ENCODE measurements around the gene CHST11. TPM values are rescaled to one million over a fixed set of nuclear protein-coding genes. Genes with fewer than 3 reads are reported as not detected.

The CHST11 gene
- total and polyA plus RNA-seq, 2 of the 4 experiments (the other 2 are of a cell fraction), result 1.4 to 2.7 TPM

DNA sequence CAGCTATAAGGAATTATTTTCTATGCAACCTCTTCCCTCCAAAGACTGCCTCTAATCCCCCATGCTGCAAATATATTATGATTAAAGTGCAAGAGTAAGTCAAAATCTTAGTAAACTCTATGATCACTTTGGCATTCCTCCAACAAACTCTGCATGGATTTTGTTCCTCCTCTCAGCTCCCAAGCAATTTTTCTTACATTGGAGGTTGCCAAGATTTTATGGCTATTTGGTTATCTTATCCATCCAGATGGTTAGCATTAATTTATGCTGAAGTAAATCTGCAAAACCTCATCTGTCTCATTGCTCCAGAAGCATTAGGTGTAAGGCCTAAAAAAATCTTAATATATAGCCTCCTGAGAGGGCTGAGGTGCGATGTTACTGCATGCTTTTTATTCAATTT is 228.1 kb downstream of the CHST11 start:
- DNase-seq, result peak; percentile 67
- H4K91ac ChIP-seq (ENCODE audit: insufficient read depth, low read depth, low read length), result no peak overlapping the region
- no peak for ATAC-seq (ENCODE audit: low read depth)
- no peaks in the 10 kb centered on the region for H3K9me3 ChIP-seq (ENCODE audit: control insufficient read depth, insufficient read depth, low read length)
- H3K23ac ChIP-seq (ENCODE audit: low read depth, low read length), result no peak overlapping the region
- no peaks in the 10 kb centered on the region; the same call in 1 of the 2 replicates for H3K27me3 ChIP-seq (ENCODE audit: control insufficient read depth, insufficient read depth, low read length)
- H2BK5ac ChIP-seq (ENCODE audit: low read depth, low read length, poor library complexity, severe bottlenecking), result no peak overlapping the region
- no peaks in the 10 kb centered on the region for H3K79me1 ChIP-seq (ENCODE audit: low read depth in 1 of 2, low read length in 2 of 2)
- H4K5ac ChIP-seq (ENCODE audit: low read depth, low read length), result no peak overlapping the region
- TF ChIP-seq, protein P1, sequence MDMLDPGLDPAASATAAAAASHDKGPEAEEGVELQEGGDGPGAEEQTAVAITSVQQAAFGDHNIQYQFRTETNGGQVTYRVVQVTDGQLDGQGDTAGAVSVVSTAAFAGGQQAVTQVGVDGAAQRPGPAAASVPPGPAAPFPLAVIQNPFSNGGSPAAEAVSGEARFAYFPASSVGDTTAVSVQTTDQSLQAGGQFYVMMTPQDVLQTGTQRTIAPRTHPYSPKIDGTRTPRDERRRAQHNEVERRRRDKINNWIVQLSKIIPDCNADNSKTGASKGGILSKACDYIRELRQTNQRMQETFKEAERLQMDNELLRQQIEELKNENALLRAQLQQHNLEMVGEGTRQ (IDR thresholded peaks at IDR 0.05; ENCODE audit: low read depth, low read length), result no peak
- TF ChIP-seq, protein P2, sequence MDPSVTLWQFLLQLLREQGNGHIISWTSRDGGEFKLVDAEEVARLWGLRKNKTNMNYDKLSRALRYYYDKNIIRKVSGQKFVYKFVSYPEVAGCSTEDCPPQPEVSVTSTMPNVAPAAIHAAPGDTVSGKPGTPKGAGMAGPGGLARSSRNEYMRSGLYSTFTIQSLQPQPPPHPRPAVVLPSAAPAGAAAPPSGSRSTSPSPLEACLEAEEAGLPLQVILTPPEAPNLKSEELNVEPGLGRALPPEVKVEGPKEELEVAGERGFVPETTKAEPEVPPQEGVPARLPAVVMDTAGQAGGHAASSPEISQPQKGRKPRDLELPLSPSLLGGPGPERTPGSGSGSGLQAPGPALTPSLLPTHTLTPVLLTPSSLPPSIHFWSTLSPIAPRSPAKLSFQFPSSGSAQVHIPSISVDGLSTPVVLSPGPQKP (IDR thresholded peaks at IDR 0.05; ENCODE audit: borderline replicate concordance, low read depth, low read length), result no peak
- TF ChIP-seq BHLHE40 (IDR thresholded peaks at IDR 0.05; ENCODE audit: low read depth, low read length), result no peak
- TF ChIP-seq POLR2A (IDR thresholded peaks at IDR 0.05; ENCODE audit: low read depth, low read length), result no peak
- TF ChIP-seq, protein P3, sequence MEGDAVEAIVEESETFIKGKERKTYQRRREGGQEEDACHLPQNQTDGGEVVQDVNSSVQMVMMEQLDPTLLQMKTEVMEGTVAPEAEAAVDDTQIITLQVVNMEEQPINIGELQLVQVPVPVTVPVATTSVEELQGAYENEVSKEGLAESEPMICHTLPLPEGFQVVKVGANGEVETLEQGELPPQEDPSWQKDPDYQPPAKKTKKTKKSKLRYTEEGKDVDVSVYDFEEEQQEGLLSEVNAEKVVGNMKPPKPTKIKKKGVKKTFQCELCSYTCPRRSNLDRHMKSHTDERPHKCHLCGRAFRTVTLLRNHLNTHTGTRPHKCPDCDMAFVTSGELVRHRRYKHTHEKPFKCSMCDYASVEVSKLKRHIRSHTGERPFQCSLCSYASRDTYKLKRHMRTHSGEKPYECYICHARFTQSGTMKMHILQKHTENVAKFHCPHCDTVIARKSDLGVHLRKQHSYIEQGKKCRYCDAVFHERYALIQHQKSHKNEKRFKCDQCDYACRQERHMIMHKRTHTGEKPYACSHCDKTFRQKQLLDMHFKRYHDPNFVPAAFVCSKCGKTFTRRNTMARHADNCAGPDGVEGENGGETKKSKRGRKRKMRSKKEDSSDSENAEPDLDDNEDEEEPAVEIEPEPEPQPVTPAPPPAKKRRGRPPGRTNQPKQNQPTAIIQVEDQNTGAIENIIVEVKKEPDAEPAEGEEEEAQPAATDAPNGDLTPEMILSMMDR (conservative IDR thresholded peaks at IDR 0.05; ENCODE audit: low read depth, low read length), result no peak
- TF ChIP-seq RFX5 (IDR thresholded peaks at IDR 0.05; ENCODE audit: low read depth, low read length), result no peak
- TF ChIP-seq MAFK (IDR thresholded peaks at IDR 0.05; ENCODE audit: low read depth, low read length), result no peak
- no peak for TF ChIP-seq SMC3 (IDR thresholded peaks at IDR 0.05; ENCODE audit: low read depth, low read length)
- TF ChIP-seq RAD21 (IDR thresholded peaks at IDR 0.05; ENCODE audit: low read length), result no peak
- TF ChIP-seq CEBPB (IDR thresholded peaks at IDR 0.05; ENCODE audit: low read depth, low read length), result no peak
- no peak for TF ChIP-seq MAZ (IDR thresholded peaks at IDR 0.05; ENCODE audit: borderline replicate concordance, low read depth, low read length)
- TF ChIP-seq NFE2L2 (IDR thresholded peaks at IDR 0.05; ENCODE audit: low read depth, low read length), result no peak
- TF ChIP-seq RCOR1 (IDR thresholded peaks at IDR 0.05; ENCODE audit: insufficient replicate concordance, low read length), result no peak
- TF ChIP-seq MXI1 (IDR thresholded peaks at IDR 0.05; ENCODE audit: borderline replicate concordance, low read depth, low read length), result no peak
- no peak for TF ChIP-seq FOS (IDR thresholded peaks at IDR 0.05; ENCODE audit: low read depth, low read length)
- TF ChIP-seq CHD1 (IDR thresholded peaks at IDR 0.05; ENCODE audit: low read depth, low read length), result no peak
- H3K36me3 ChIP-seq (ENCODE audit: control insufficient read depth, insufficient read depth, low read length), result no peaks in the 10 kb centered on the region
- peaks cover 4% of the 10 kb centered on the region; the same call in 1 of the 2 replicates for H3K9me1 ChIP-seq (ENCODE audit: insufficient read depth, low read length)
- dilution Hi-C loops (cut with HindIII; ENCODE audit: low sequenced_read_pairs, unreplicated experiment), result no loop called here
- CTCF ChIA-PET, result interaction anchor here (1.3 kb wide), 1 partner anchor 10 kb away, joined by 3 read pairs; no protein-coding TSS in a partner anchor
- H2BK120ac ChIP-seq (ENCODE audit: low read depth, low read length), result no peak overlapping the region
- H3K27ac ChIP-seq (ENCODE audit: insufficient read depth, low read length), result no peak overlapping the region
- H3K9ac ChIP-seq (ENCODE audit: low read depth, low read length), result no peak overlapping the region
- H4K8ac ChIP-seq (ENCODE audit: low read depth in 2 of 2, low read length in 2 of 2), result no peak overlapping the region
- H3K4me1 ChIP-seq (ENCODE audit: control insufficient read depth, insufficient read depth, low read length), result no peaks in the 10 kb centered on the region
- intact Hi-C loops (cut with micrococcal nuclease), result loop anchor here (5.0 to 10.0 kb wide), 3 partner anchors 170 to 412 kb away; no protein-coding TSS in a partner anchor
- in situ Hi-C loops (cut with MboI; ENCODE audit: low sequenced_read_pairs), result no loop called here
- H3K4me2 ChIP-seq (ENCODE audit: low read depth, low read length), result no peak overlapping the region
- no peak overlapping the region for H2AK9ac ChIP-seq (replicated peaks; ENCODE audit: low read depth, low read length, poor library complexity)
- no peak overlapping the region for H3K4me3 ChIP-seq (ENCODE audit: insufficient read depth, low read depth, low read length)
- POLR2A ChIA-PET (ENCODE audit: unreplicated experiment), result no interaction called here
- no CpG with 5 or more reads among the region's 1 CpG for WGBS, 2 experiments (ENCODE audit: extremely low coverage in 2 of 2, insufficient read length in 1 of 2)
- no TSS peak for BruUV-seq (replicated peaks)
- no peak overlapping the region for H3K14ac ChIP-seq (replicated peaks; ENCODE audit: low read depth, low read length)
- no peak overlapping the region for H3K4ac ChIP-seq (ENCODE audit: low read depth, low read length)
- H2AK5ac ChIP-seq (ENCODE audit: low read depth, low read length), result no peak overlapping the region
- H4K20me1 ChIP-seq (ENCODE audit: insufficient read depth, low read length), result no peaks in the 10 kb centered on the region
- H2BK20ac ChIP-seq (ENCODE audit: low read depth, low read length), result no peak overlapping the region
- H3K18ac ChIP-seq (ENCODE audit: low read depth, low read length), result no peak overlapping the region
- H2BK15ac ChIP-seq (ENCODE audit: low read depth, low read length), result no peak overlapping the region
- no peak overlapping the region for H3K56ac ChIP-seq (ENCODE audit: extremely low read depth, insufficient read depth, low read length)
- no peak overlapping the region for H2AFZ ChIP-seq (replicated peaks; ENCODE audit: low read length, poor library complexity)
